PC-9 (cell line): ENCODE data around the gene PHF21B. TPM values are rescaled to one million over a fixed set of nuclear protein-coding genes. Genes with fewer than 3 reads are reported as not detected.

Experiments
- BruUV-seq: library from RNA; stranded (reverse); fragments of 400-500 nt; replicated peaks from 2 replicates; lab custom pipeline; 2021; lab: Mats Ljungman, UMichigan
- CTCF ChIA-PET: fragments of 300-600 bp; sonication (Branson Sonifier 250); formaldehyde crosslinking; loops from one replicate; lab custom pipeline; 2022; ENCODE audit warnings: antibody characterized with exemption; lab: Charles Lee
- POLR2A ChIA-PET: fragments of 300-600 bp; sonication (Branson Sonifier 250); formaldehyde crosslinking; loops from one replicate; lab custom pipeline; 2022; ENCODE audit warnings: antibody characterized with exemption; ENCODE audit not compliant: unreplicated experiment; lab: Charles Lee
- DNase-seq, 2 experiments: peaks; one replicate each; pipeline versions ENCODE4 v3.0.0 to v3.0.0-alpha.2; 2015 to 2022; ENCODE audit warnings: mixed read lengths in 1 of 2
- H2AFZ ChIP-seq: fragments of 200-600 bp; sonication (generic); 2 replicates; pipeline ENCODE4 v1.8.1; 2017; ENCODE audit warnings: antibody characterized with exemption
- H3F3A ChIP-seq: fragments of 200-600 bp; sonication (generic); 2 replicates; pipeline ENCODE4 v1.8.1; 2017; ENCODE audit warnings: antibody characterized with exemption, mild to moderate bottlenecking, low read depth; ENCODE audit not compliant: insufficient read depth
- H3K27ac ChIP-seq: fragments of 200-600 bp; sonication (generic); 2 replicates; pipeline ENCODE4 v1.6.1; 2016; ENCODE audit warnings: mixed run types
- H3K27me3 ChIP-seq: fragments of 200-600 bp; sonication (generic); 2 replicates; pipeline ENCODE4 v1.6.1; 2016; ENCODE audit warnings: low read depth, mixed run types; ENCODE audit not compliant: insufficient read depth
- H3K36me3 ChIP-seq: fragments of 200-600 bp; sonication (generic); 2 replicates; pipeline ENCODE4 v1.6.1; 2016; ENCODE audit warnings: low read depth, mixed run types
- H3K4me1 ChIP-seq: fragments of 200-600 bp; sonication (generic); replicated peaks from 2 replicates; pipeline ENCODE4 v1.6.1; 2016; ENCODE audit warnings: mixed run types; ENCODE audit not compliant: insufficient read depth
- H3K4me2 ChIP-seq: fragments of 200-600 bp; sonication (generic); 2 replicates; pipeline ENCODE4 v1.6.1; 2017; ENCODE audit warnings: mixed run types
- H3K4me3 ChIP-seq: fragments of 200-600 bp; sonication (generic); 2 replicates; pipeline ENCODE4 v1.6.1; 2016; ENCODE audit warnings: mixed run types
- H3K79me2 ChIP-seq: fragments of 200-600 bp; sonication (generic); 2 replicates; pipeline ENCODE4 v1.6.1; 2017; ENCODE audit warnings: low read depth, mixed run types
- H3K9me2 ChIP-seq: fragments of 200-600 bp; sonication (generic); 2 replicates; pipeline ENCODE4 v1.8.1; 2017; ENCODE audit warnings: mild to moderate bottlenecking; ENCODE audit not compliant: insufficient read depth
- H3K9me3 ChIP-seq: fragments of 200-600 bp; sonication (generic); 2 replicates; pipeline ENCODE4 v1.8.1; 2016; ENCODE audit warnings: low read depth; ENCODE audit not compliant: insufficient read depth
- H4K20me1 ChIP-seq: fragments of 200-600 bp; sonication (generic); 2 replicates; pipeline ENCODE4 v1.8.1; 2017; ENCODE audit not compliant: insufficient read depth
- CTCF ChIP-seq: fragments of 200-600 bp; sonication (generic); conservative IDR thresholded peaks from 2 replicates; pipeline ENCODE4 v1.6.1; 2017; ENCODE audit warnings: mixed run types, antibody characterized with exemption, mild to moderate bottlenecking, moderate library complexity
- EZH2 ChIP-seq: fragments of 200-600 bp; sonication (generic); IDR thresholded peaks from 2 replicates; pipeline ENCODE4 v1.8.0; 2017; ENCODE audit warnings: antibody characterized with exemption, low read depth
- intact Hi-C: fragments of 100-400 bp; cut with micrococcal nuclease; formaldehyde crosslinking; loops from one replicate; pipeline ENCODE4 v1.10.0; 2022; ENCODE audit not compliant: unreplicated experiment
- total RNA-seq: library from RNA; stranded (reverse); gene quantifications from 2 replicates; pipeline ENCODE4 v1.2.3, GENCODE V29; 2021

Gene PHF21B
- total RNA-seq, 1 experiment from 2014 or later = not detected

- H3F3A ChIP-seq = no peaks in the 10 kb centered on the region
- no peaks in the 10 kb centered on the region for H3K9me2 ChIP-seq
- H3K27ac ChIP-seq = no peak overlapping the region
- peaks cover 57% of the 10 kb centered on the region for H3K27me3 ChIP-seq
- ChIA-PET CTCF (interaction anchor here (0.6 kb wide), 1 partner anchor 1510 kb away, joined by 4 read pairs; no protein-coding TSS in a partner anchor), POLR2A (interaction anchor here (0.6 kb wide), 1 partner anchor 36 kb away, joined by 4 read pairs; no protein-coding TSS in a partner anchor)
- TF ChIP-seq CTCF (no peak), EZH2 (no peak)
- no peaks in the 10 kb centered on the region for H3K4me1 ChIP-seq
- no peak overlapping the region for H3K4me3 ChIP-seq
- no peaks in the 10 kb centered on the region for H3K9me3 ChIP-seq
- no TSS peak for BruUV-seq
- no peak overlapping the region for H2AFZ ChIP-seq
- no peak for DNase-seq
- no peaks in the 10 kb centered on the region for H3K79me2 ChIP-seq
- intact Hi-C loops = loop anchor here (10.0 kb wide), 1 partner anchor 147 kb away; no protein-coding TSS in a partner anchor
- no peak overlapping the region for H3K4me2 ChIP-seq
- H3K36me3 ChIP-seq = no peaks in the 10 kb centered on the region
- peaks cover 15% of the 10 kb centered on the region for H4K20me1 ChIP-seq
Observed at GRCh38 chr22:44971651-44972362, 38.0 kb downstream of the PHF21B start.

- H4K20me1 ChIP-seq = peaks cover 10% of the 10 kb centered on the region
- intact Hi-C loops = loop anchor here (10.0 kb wide), 1 partner anchor 145 kb away; no protein-coding TSS in a partner anchor
- H3K27ac ChIP-seq = no peak overlapping the region
- no peak overlapping the region for H3K4me2 ChIP-seq
- TF ChIP-seq EZH2 (no peak), CTCF (no peak)
- CTCF ChIA-PET = interaction anchor here (0.6 kb wide), 1 partner anchor 120 kb away, joined by 7 read pairs; no protein-coding TSS in a partner anchor
- H2AFZ ChIP-seq = no peak overlapping the region
- no peaks in the 10 kb centered on the region for H3K9me2 ChIP-seq
- POLR2A ChIA-PET = no interaction called here
- BruUV-seq = no TSS peak
- H3K4me3 ChIP-seq = no peak overlapping the region
- no peaks in the 10 kb centered on the region for H3K79me2 ChIP-seq
- H3K27me3 ChIP-seq = peaks cover 67% of the 10 kb centered on the region
- no peaks in the 10 kb centered on the region for H3F3A ChIP-seq
- no peaks in the 10 kb centered on the region for H3K36me3 ChIP-seq
- H3K9me3 ChIP-seq = no peaks in the 10 kb centered on the region
- no peaks in the 10 kb centered on the region for H3K4me1 ChIP-seq
- no peak for DNase-seq
Observed at GRCh38 chr22:44970291-44970690, 39.5 kb downstream of the PHF21B start.

GRCh38 chr22:44969817-44970216 lies 40.0 kb downstream of the PHF21B start:
- Histone ChIP-seq H3K79me2 (no peaks in the 10 kb centered on the region), H3K27ac (no peak overlapping the region), H3F3A (no peaks in the 10 kb centered on the region), H2AFZ (no peak overlapping the region), H3K27me3 (peaks cover 68% of the 10 kb centered on the region), H3K36me3 (no peaks in the 10 kb centered on the region), H4K20me1 (peaks cover 5% of the 10 kb centered on the region; the same call in 1 of the 2 replicates), H3K9me3 (no peaks in the 10 kb centered on the region), H3K4me3 (no peak overlapping the region), H3K9me2 (no peaks in the 10 kb centered on the region), H3K4me2 (no peak overlapping the region), H3K4me1 (no peaks in the 10 kb centered on the region)
- CTCF ChIA-PET = no interaction called here
- TF ChIP-seq CTCF (no peak), EZH2 (no peak)
- intact Hi-C loops = loop anchor here (10.0 kb wide), 1 partner anchor 145 kb away; no protein-coding TSS in a partner anchor
- BruUV-seq = no TSS peak
- POLR2A ChIA-PET = no interaction called here
- DNase-seq = no peak
